ENCODE measurements around the gene POLR3C.

The POLR3C gene

DNA sequence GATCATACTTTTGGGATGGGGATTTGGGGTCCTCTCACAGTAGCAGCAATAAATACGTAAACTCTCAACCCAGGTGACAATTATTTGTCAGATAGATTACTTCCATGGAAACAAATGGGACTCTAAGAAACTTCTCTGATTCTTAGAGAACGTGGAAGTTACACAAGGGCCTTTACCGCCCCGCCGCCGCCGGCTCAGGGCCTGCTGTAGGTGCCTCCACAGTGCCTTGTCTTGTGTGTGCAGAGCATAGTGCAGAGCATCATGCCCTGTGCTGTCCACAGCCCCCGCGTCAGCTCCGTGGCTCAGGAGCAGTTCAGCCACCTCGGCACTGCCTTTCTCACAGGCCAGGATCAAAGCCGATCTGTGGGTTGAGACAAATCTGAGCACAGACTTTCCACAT is 50.6 kb downstream of the POLR3C start:
- ATAC-seq = no peak

DNA sequence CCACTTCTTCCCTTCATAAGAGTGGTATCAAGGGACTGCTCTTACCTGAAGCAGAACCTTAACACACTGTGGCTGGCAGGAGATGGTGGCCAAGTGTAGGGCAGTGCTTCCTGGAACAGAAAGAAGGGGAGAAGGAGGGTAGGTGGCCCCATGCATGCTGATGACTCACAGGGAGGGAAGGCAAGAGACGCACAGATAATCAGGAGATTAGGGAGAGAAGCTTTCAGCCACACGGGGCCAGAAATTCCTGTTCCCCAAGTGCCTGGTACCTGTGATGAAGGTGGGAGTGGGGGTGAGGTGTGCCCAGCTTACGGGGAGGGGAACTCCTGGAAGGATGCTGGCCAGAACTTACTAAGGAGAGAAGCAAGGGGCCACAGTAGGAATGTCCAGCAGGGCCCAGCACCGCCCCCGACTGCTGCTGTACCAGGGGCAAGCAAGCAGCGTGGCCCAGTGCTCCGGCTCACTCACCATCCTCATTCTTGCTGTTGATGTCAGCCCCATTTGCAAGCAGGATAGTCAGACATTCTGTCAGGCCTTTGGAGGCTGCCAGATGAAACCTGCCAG is 54.0 kb downstream of the POLR3C start:
- no peak for ATAC-seq

DNA sequence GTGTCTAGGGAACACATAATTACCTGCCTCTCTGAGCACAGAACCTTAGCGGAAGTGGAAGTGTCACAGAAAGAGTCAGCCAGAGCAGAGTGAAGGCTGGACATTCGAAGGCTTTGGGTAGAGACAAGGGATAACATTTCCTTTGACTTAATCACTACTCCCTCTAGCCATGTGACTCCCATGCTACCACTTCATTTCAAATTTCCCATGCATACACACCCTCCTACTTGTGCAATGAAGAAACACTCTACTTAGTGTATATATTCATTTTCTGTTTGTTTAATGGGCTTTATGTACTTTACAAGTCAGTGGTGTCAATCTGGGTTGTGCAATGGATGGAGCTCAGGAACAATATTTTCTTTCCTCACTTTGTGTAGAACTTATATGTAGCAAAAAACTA is 54.7 kb downstream of the POLR3C start:
- no peak for ATAC-seq

DNA sequence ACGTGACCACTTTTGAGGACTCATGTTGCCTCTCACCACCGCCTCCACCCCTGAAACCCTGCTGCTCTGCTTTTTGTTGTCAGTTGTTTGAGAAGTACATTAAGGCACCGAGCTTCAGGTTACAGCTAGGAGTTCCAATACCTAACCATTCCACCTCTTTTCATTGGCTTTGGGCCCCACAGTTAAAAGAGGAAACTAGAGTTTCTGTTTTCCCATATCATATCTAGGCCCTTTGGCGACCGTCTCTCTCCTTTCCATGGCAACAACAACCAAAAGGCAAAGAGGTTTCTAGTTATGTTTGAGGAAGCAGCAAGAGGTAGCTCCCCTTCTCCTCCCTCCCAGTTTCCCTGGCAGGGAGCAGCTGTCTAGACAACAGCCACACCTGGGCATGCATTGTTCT is 55.8 kb downstream of the POLR3C start:
- no peak for ATAC-seq

DNA sequence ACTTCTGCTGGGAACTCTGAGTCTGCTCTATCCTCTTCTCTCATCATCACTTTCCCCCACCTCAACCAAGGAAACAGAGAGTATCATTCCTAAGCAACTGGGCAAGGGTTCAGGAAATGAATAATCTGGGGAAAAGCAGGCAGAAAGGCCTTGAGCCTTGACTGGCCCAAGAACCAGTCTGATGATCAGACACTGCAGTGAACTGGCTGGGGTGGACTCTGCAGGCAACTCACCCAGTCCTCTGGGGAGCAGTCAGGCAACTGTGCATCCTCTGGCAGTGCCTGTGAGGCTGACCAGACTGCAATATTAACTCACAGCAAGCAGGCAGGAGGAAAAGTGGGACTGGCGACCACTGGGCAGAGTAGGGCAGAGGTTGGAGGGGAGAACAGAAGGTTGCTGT is 60.7 kb downstream of the POLR3C start:
- no peak for ATAC-seq

DNA sequence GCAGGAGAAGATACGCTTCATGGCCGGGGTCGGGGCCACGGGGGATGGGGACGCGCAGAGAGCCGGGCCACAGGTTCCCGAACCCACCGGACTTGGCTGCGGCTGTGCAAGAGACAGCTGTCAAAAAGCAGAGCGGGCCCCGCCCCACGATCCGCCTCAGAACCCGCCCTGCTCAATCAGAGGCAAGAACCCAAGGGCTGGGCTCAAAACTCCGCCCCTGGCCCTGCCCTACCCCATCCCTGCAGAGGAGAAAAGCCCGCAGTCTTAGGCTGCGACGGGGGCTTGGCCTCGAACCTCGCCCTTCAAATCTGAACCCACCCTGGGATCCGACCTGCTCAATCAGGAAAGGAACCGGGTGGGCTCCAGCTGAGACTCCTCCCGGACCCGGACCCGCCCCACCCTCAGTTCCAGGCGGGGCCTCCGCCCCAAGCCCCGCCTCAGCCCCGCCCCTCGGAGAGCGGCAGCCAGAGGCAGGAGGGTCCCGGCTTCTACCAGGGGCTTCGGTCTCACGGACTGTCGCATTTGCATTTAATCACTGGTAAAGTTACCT is 61.8 kb downstream of the POLR3C start, which contains the start of gene ANKRD35:
Gene ANKRD35, minus strand, starts transcription at position 129 of the 550 bp plus-strand sequence. Its CDS starts 108 bp downstream, at position 21.
- peak; percentile 100 for ATAC-seq

DNA sequence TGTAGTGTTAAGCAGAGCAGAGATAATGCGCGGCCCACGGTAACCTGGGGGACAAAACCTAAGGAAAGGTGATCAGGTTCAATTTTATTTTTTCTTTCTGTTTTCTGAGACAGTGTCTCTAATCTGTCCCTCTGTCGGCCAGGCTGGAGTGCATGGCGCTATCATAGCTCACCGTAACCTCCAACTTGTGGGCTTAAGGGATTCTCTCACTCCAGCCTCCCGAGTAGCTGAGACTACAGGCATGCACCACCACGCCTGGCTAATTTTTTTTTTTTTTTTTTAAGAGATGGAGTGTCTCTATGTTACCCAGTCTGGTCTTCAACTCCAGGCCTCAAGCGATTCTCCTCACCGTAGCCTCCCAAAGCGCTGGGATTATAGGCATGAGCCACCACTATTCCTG is 62.4 kb downstream of the POLR3C start:
- ATAC-seq = no peak

DNA sequence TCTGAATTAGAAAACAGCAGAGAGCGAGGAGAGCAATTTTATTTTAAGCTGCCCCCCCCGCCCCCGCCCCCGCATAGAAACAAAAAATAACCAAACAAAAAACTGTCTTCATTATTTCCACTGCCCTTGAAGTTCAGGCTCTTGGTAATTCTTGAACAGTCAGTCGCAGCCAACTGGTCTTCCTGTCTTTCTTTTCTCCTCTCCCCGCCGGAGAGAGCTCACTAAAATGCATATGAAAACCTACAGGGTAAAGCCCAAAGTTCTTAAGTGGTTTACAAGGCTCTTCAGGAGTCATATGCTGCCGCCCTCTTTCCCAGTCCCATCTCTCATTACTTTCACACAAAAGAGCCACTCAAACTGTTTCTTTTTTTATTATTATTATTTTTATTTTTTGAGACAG is 62.8 kb downstream of the POLR3C start:
- no peak for ATAC-seq

DNA sequence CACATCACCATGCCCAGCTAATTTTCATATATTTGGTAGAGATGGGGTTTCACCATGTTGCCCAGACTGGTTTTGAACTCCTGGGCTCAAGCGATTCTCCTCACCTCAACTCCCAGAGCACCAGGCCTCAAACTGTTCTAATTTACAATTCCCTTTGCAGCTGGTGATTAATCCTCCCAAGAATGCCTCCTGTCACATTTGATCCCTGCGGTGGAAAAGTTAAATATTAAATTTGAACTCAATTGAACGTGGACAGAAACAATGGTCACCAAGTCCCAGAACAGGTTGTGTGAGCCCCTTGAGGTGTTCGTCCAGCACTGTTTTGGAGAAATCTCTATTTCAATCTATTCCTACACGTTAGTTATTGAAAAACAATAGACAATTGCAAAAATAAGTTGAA is 63.6 kb downstream of the POLR3C start:
- ATAC-seq = no peak

DNA sequence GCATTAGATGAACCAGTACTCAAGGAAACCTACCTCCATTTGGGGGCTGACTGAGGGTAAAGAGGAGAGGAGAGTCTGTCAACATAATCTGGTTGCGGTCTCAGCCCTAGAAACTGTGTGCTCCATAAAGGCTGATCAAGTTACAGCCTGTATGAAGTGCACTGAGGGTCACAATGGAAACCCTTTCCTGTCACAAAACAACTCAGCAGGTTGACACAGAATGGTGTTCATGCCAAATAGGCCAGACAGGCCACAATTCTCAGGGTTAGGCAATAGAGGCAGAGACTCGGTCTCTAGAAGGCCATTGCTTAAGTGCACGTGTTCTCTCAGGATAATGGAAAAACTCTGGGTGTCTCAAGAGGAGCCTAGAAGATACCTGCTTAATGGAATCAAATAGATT is 65.7 kb downstream of the POLR3C start:
- no peak for ATAC-seq

DNA sequence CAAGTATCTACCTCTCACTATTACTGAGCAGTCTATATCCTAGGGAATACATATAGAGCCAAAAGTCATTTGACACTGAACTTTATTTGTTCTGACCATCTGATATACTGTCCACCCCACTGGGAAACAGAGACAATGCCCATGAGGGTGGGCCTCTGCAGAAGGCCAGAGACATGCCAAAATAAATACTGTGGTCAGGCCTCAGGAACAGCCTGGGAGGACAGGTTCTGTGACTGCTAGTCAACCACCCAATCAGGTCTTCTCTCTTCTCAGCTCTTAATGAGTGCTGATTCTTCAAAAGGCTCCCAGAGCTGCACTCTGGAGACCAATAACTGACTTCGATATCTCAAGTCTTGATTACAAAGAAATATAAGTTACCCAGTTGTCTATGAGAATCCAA is 67.1 kb downstream of the POLR3C start:
- ATAC-seq = no peak

DNA sequence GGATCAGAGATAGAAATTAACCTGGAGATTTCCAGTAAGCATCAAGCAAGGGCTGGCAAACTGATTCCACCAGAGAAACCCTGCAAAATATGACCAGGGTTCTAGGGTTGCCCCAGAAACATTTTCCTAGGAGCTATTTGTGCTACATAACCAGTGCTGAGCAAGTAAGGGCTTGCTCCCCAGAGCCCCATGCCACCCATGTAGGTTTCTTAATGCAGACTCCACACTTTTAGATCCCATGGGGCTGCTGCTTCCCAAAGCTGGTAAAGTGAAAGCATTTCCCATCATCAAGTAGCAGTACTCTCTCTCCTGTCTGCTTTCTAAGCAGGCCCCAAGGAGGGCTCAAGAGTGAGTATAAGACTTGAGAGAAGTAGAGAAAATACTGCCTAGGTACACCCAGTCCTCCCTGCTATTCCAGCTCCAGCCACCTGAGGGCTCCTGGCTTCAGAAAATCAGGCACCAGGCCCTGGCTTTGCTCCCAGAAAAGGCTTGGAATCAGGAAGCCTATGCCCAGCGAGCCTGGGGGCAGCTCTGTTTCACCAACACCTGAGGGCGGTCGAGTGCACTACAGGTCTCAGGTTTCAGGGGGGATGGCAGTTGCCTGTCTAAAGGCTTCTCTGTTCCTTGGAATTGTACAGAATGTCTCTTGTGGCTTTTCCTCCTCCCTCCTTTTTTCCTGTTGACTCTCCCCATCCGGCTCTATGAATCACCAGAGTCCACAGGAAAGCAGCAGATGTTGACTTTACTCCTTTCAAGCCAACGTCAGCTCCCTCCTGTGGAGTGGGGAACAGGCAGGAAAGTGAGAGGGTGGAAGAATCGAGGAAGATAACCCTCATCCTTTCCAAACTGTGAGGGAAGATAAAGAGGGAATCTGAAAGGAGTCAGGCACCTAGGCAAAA is 67.8 kb downstream of the POLR3C start:
- ATAC-seq = peak in 1 of 2 donors; percentile 56

DNA sequence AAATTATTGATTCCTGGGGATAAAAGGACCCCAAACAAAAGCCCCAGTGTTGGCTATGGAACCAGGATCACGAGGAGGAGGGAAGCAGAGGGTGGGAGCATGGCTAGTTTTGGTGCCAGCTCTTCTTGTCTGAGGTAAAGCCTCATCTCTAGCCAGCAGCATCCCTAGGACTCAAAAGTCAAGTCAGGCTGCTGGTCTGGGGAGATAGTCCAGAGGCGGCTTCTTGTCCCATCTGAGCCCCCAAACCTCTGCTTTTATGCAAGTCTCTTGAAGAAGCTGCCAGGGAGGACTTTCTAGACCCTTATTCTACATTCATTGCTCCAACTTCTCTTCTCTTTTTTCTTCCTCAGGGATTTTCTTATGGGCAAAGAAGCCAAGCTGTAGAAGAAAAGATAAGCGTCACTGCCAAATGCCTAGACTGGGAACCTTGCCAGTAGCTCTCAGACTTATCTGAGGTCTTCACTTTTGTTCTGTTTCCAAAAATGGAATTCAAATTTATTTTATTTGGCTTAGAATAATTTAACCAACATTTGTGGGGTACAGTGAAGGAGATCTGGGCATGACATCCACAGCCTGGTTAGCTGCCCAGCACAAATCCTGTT is 68.6 kb downstream of the POLR3C start:
- ATAC-seq = no peak

DNA sequence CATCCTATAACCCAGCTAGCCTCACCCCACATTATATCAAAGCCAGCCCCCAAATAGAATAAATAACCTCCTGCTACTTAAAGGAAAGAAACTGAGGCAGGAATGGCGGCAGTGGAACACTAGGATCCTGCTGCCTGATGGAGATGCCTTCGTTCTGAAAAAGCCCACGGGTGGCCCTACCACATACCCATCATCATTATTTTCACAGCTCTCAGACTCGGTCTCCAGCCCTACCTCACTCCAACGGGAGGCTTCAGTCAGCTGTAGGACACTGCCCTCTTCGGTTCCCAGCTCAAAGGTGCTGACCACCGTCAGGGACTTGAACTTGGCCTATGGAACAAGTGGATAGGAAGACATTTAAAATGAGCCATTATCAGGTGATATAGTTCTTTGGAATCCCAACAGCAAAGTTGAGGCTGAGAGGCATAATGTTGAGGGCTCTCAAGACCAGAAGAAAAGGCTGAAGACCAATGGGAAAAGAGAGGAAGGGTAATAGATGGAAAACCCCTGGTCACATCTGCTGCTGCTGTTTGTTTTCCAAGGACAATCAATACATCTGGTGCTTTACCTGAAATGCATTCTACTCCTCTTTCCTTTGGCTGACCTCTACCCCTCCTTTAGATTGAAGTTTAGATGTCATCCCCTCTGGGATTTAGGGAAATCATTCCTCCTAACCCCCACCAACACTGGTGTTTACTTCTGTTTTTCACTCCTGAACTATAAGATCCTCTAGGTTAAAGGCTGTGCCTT is 69.5 kb downstream of the POLR3C start:
- no peak for ATAC-seq

Data from activated CD4-positive, CD25-positive, alpha-beta regulatory T cell treated with anti-CD3 and anti-CD28 coated beads, Interleukin-2, amount 50 U/mL, for 24 hours (primary cell).